SK-N-MC (cell line): Measurements from ENCODE around the gene RASAL1.

ENCODE experiments used
- DNase-seq: peaks from one replicate; pipeline ENCODE4 v3.0.0-alpha.2; 2011; ENCODE audit warnings: low read depth, low spot score
- H3K27ac ChIP-seq: fragments of 200-600 bp; sonication (generic); 2 replicates; pipeline ENCODE4 v1.5.1; 2016; ENCODE audit warnings: mixed run types
- H3K36me3 ChIP-seq: fragments of 200-600 bp; sonication (generic); 2 replicates; pipeline ENCODE4 v1.6.1; 2017; ENCODE audit warnings: antibody characterized with exemption, low read length, mixed read lengths; ENCODE audit not compliant: insufficient read depth
- H3K4me3 ChIP-seq: fragments of 200-600 bp; sonication (generic); 2 replicates; pipeline ENCODE4 v1.5.1; 2016
- H3K9ac ChIP-seq: fragments of 200-600 bp; sonication (generic); 2 replicates; pipeline ENCODE4 v1.8.0; 2017; ENCODE audit warnings: mixed run types, mixed read lengths; ENCODE audit not compliant: insufficient read length
- H3K9me3 ChIP-seq: fragments of 200-600 bp; sonication (generic); 2 replicates; pipeline ENCODE4 v1.6.1; 2017; ENCODE audit warnings: low read depth, mild to moderate bottlenecking, antibody characterized with exemption, low read length, moderate library complexity, mixed read lengths
- EZH2 ChIP-seq: fragments of 200-600 bp; sonication (generic); IDR thresholded peaks from one replicate; pipeline ENCODE4 v1.6.1; 2017; ENCODE audit warnings: antibody characterized with exemption
- FOXP2 ChIP-seq: optimal IDR thresholded peaks from 2 replicates; pipeline ENCODE3; 2011; ENCODE audit warnings: mild to moderate bottlenecking, moderate library complexity; ENCODE audit not compliant: insufficient read depth; ENCODE audit errors: extremely low read length, control extremely low read depth
- POLR2AphosphoS5 ChIP-seq: IDR thresholded peaks from 2 replicates; pipeline ENCODE4 v1.6.1; 2012; ENCODE audit warnings: mild to moderate bottlenecking, low read depth, low read length, borderline replicate concordance

Gene RASAL1

GRCh38 chr12:113101751-113102150 is 33.8 kb downstream of the RASAL1 start:
- H3K36me3 ChIP-seq = no peaks in the 10 kb centered on the region
- no peak overlapping the region for H3K27ac ChIP-seq
- H3K4me3 ChIP-seq = no peak overlapping the region
- no peak overlapping the region for H3K9ac ChIP-seq
- no peak for TF ChIP-seq FOXP2
- no peak for TF ChIP-seq EZH2
- no peak for TF ChIP-seq POLR2AphosphoS5
- no peaks in the 10 kb centered on the region for H3K9me3 ChIP-seq
- DNase-seq = no peak

- Histone ChIP-seq H3K9ac (no peak overlapping the region), H3K27ac (no peak overlapping the region)
- DNase-seq = no peak
These were observed 35.8 kb downstream of the RASAL1 start for GRCh38 chr12:113099764-113100163.

GRCh38 chr12:113099364-113099763 is 36.2 kb downstream of the RASAL1 start:
- no peak overlapping the region for H3K9ac ChIP-seq
- H3K4me3 ChIP-seq = no peak overlapping the region
- no peaks in the 10 kb centered on the region for H3K9me3 ChIP-seq
- no peaks in the 10 kb centered on the region for H3K36me3 ChIP-seq
- no peak for DNase-seq
- TF ChIP-seq EZH2 (no peak), FOXP2 (no peak), POLR2AphosphoS5 (no peak)
- no peak overlapping the region for H3K27ac ChIP-seq

More at GRCh38 chr12:113099764-113100163, 35.8 kb downstream of the RASAL1 start:
- no peaks in the 10 kb centered on the region for H3K9me3 ChIP-seq
- no peaks in the 10 kb centered on the region for H3K36me3 ChIP-seq
- TF ChIP-seq EZH2 (no peak), FOXP2 (no peak), POLR2AphosphoS5 (no peak)
- H3K4me3 ChIP-seq = no peak overlapping the region

GRCh38 chr12:113098441-113099028 is 37.0 kb downstream of the RASAL1 start:
- Histone ChIP-seq H3K4me3 (no peak overlapping the region), H3K9me3 (no peaks in the 10 kb centered on the region), H3K9ac (no peak overlapping the region), H3K27ac (peak overlapping the region; percentile 28; the same call in 1 of the 2 replicates), H3K36me3 (no peaks in the 10 kb centered on the region)
- TF ChIP-seq POLR2AphosphoS5 (peak; percentile 32; the same call in 1 of the 2 replicates), FOXP2 (peak; percentile 16), EZH2 (no peak)
- DNase-seq = peak; percentile 44

GRCh38 chr12:113097716-113098440 is 37.7 kb downstream of the RASAL1 start:
- DNase-seq = no peak
- TF ChIP-seq POLR2AphosphoS5 (no peak), FOXP2 (no peak), EZH2 (no peak)
- Histone ChIP-seq H3K9ac (no peak overlapping the region), H3K36me3 (no peaks in the 10 kb centered on the region), H3K4me3 (no peak overlapping the region), H3K27ac (no peak overlapping the region), H3K9me3 (no peaks in the 10 kb centered on the region)

- no peak for DNase-seq
- H3K9ac ChIP-seq = no peak overlapping the region
- no peak overlapping the region for H3K4me3 ChIP-seq
- no peak for TF ChIP-seq EZH2
- H3K9me3 ChIP-seq = no peaks in the 10 kb centered on the region
- H3K27ac ChIP-seq = no peak overlapping the region
- H3K36me3 ChIP-seq = no peaks in the 10 kb centered on the region
These were observed 38.7 kb downstream of the RASAL1 start for GRCh38 chr12:113096675-113097461.

- Histone ChIP-seq H3K9me3 (no peaks in the 10 kb centered on the region), H3K27ac (no peak overlapping the region), H3K9ac (no peak overlapping the region), H3K36me3 (no peaks in the 10 kb centered on the region), H3K4me3 (no peak overlapping the region)
- no peak for DNase-seq
- TF ChIP-seq POLR2AphosphoS5 (no peak), FOXP2 (no peak), EZH2 (no peak)
These were observed 40.2 kb downstream of the RASAL1 start for GRCh38 chr12:113095405-113095804.

GRCh38 chr12:113094738-113095137 is 40.8 kb downstream of the RASAL1 start:
- H3K9me3 ChIP-seq = no peaks in the 10 kb centered on the region
- no peaks in the 10 kb centered on the region for H3K36me3 ChIP-seq
- no peak for DNase-seq
- TF ChIP-seq POLR2AphosphoS5 = no peak
- H3K4me3 ChIP-seq = no peak overlapping the region
- H3K27ac ChIP-seq = no peak overlapping the region
- no peak overlapping the region for H3K9ac ChIP-seq
